HL-60 (cell line): ENCODE measurements around the gene PRM1.

Source experiments
- DNase-seq, 2 experiments: peaks; one replicate each; pipeline ENCODE4 v3.0.0-alpha.2; 2010 to 2020; ENCODE audit warnings: low read depth in 1 of 2, low spot score in 1 of 2
- H3K27ac ChIP-seq: fragments of 250-450 bp; sonication (Bioruptor Pico); replicated peaks from 2 replicates; pipeline ENCODE4 v1.5.1; 2020; ENCODE audit warnings: mild to moderate bottlenecking, moderate library complexity
- H3K27me3 ChIP-seq: fragments of 250-450 bp; sonication (Bioruptor Pico); 2 replicates; pipeline ENCODE4 v1.5.1; 2021; ENCODE audit warnings: mild to moderate bottlenecking, moderate library complexity; ENCODE audit not compliant: insufficient read depth, poor library complexity, severe bottlenecking
- H3K4me3 ChIP-seq: replicated peaks from 2 replicates; pipeline ENCODE4 v1.5.1; 2011; ENCODE audit warnings: mild to moderate bottlenecking, control low read depth, low read length; ENCODE audit not compliant: insufficient read depth
- CTCF ChIP-seq: IDR thresholded peaks from one replicate; pipeline ENCODE4 v1.5.1; 2011; ENCODE audit warnings: low read length, control low read depth, inconsistent platforms; ENCODE audit not compliant: insufficient read depth
- GABPA ChIP-seq: IDR thresholded peaks from 2 replicates; pipeline ENCODE4 v1.6.1; 2012; ENCODE audit warnings: low read depth
- POLR2AphosphoS5 ChIP-seq: IDR thresholded peaks from 2 replicates; pipeline ENCODE4 v1.6.1; 2012; ENCODE audit warnings: low read depth
- REST ChIP-seq: IDR thresholded peaks from 2 replicates; pipeline ENCODE4 v1.6.1; 2012; ENCODE audit warnings: low read depth; ENCODE audit not compliant: insufficient replicate concordance
- SPI1 ChIP-seq: IDR thresholded peaks from 2 replicates; pipeline ENCODE4 v1.6.1; 2012; ENCODE audit warnings: low read depth, mild to moderate bottlenecking, borderline replicate concordance

PRM1 gene

GRCh38 chr16:11319529-11320146 lies 38.5 kb upstream of the PRM1 start:
- TF ChIP-seq REST (no peak), SPI1 (no peak), GABPA (no peak), CTCF (no peak)
- Histone ChIP-seq H3K4me3 (no peak overlapping the region), H3K27me3 (no peaks in the 10 kb centered on the region), H3K27ac (no peak overlapping the region)
- DNase-seq, result no peak

GRCh38 chr16:11318817-11319216 lies 37.7 kb upstream of the PRM1 start:
- DNase-seq, result no peak
- no peak for TF ChIP-seq REST
- no peak for TF ChIP-seq SPI1
- TF ChIP-seq CTCF, result no peak
- TF ChIP-seq GABPA, result no peak
- no peak for TF ChIP-seq POLR2AphosphoS5
- H3K27ac ChIP-seq, result no peak overlapping the region
- no peaks in the 10 kb centered on the region for H3K27me3 ChIP-seq
- H3K4me3 ChIP-seq, result no peak overlapping the region

GRCh38 chr16:11316331-11317015 lies 35.3 kb upstream of the PRM1 start:
- TF ChIP-seq SPI1 (no peak), CTCF (no peak), GABPA (no peak), REST (no peak), POLR2AphosphoS5 (no peak)
- no peak overlapping the region for H3K27ac ChIP-seq
- DNase-seq, result no peak
- H3K4me3 ChIP-seq, result no peak overlapping the region
- H3K27me3 ChIP-seq, result no peaks in the 10 kb centered on the region
